HEK293 (cell line): ENCODE data around the gene JMJD4.

Experiments used
- CTCF ChIA-PET: fragments of 350-600 bp; formaldehyde crosslinking; extraction: SDS; loops from one replicate; lab custom pipeline; 2021; ENCODE audit warnings: antibody characterized with exemption; lab: Yijun Ruan, JAX
- POLR2A ChIA-PET: fragments of 300-600 bp; formaldehyde crosslinking; extraction: SDS; loops from one replicate; lab custom pipeline; 2020; ENCODE audit warnings: antibody characterized with exemption, inconsistent platforms; lab: Yijun Ruan, JAX
- H3K27ac ChIP-seq: fragments of 200-500 bp; sonication (Bioruptor generic); 2 replicates; pipeline ENCODE4 v1.5.1; 2014; ENCODE audit warnings: low read depth, low read length, control low read depth, inconsistent platforms; ENCODE audit errors: extremely low read depth
- H3K36me3 ChIP-seq, 2 experiments: fragments of 200-500 bp in 1 of 2; sonication (Bioruptor generic) in 1 of 2; 1 replicate in 1 of 2; 2 replicates in 1 of 2; pipeline ENCODE4 v1.5.1; 2014 to 2017; ENCODE audit warnings: inconsistent platforms in 2 of 2, low read length in 2 of 2; ENCODE audit not compliant: control insufficient read depth in 2 of 2, insufficient read depth in 1 of 2
- H3K4me1 ChIP-seq: fragments of 200-500 bp; sonication (Bioruptor generic); 2 replicates; pipeline ENCODE4 v1.5.1; 2014; ENCODE audit warnings: mild to moderate bottlenecking, low read length, inconsistent platforms; ENCODE audit not compliant: control insufficient read depth, insufficient read depth
- H3K4me3 ChIP-seq: 2 replicates; pipeline ENCODE4 v1.5.1; 2011; ENCODE audit warnings: low read depth, mild to moderate bottlenecking, control low read depth, low read length, moderate library complexity
- H3K9me3 ChIP-seq: fragments of 200-500 bp; sonication (Bioruptor generic); 2 replicates; pipeline ENCODE4 v1.5.1; 2014; ENCODE audit warnings: low read depth, low read length, inconsistent platforms; ENCODE audit not compliant: control insufficient read depth, insufficient read depth
- ATF2 ChIP-seq: fragments of 450-650 bp; formaldehyde crosslinking; IDR thresholded peaks from 2 replicates; pipeline ENCODE4 v1.5.1; 2016; ENCODE audit warnings: missing biosample characterization, missing genetic modification characterization, low read depth
- MYNN ChIP-seq: fragments of 450-650 bp; formaldehyde crosslinking; IDR thresholded peaks from 2 replicates; pipeline ENCODE4 v1.5.1; 2016; ENCODE audit warnings: missing biosample characterization, missing genetic modification characterization, borderline replicate concordance
- REST ChIP-seq: fragments of 450-650 bp; formaldehyde crosslinking; IDR thresholded peaks from 2 replicates; pipeline ENCODE4 v1.5.1; 2016; ENCODE audit warnings: missing biosample characterization, missing genetic modification characterization
- SALL2 ChIP-seq: fragments of 450-650 bp; formaldehyde crosslinking; IDR thresholded peaks from 2 replicates; pipeline ENCODE4 v1.5.0; 2017; ENCODE audit warnings: missing biosample characterization, mild to moderate bottlenecking, missing genetic modification characterization, borderline replicate concordance
- SCRT1 ChIP-seq: fragments of 450-650 bp; formaldehyde crosslinking; IDR thresholded peaks from 2 replicates; pipeline ENCODE4 v1.5.1; 2016; ENCODE audit warnings: missing biosample characterization, missing genetic modification characterization, borderline replicate concordance
- SCRT2 ChIP-seq: fragments of 450-650 bp; formaldehyde crosslinking; IDR thresholded peaks from 2 replicates; pipeline ENCODE4 v1.5.1; 2016; ENCODE audit warnings: missing biosample characterization, missing genetic modification characterization
- YY1 ChIP-seq: fragments of 450-650 bp; formaldehyde crosslinking; IDR thresholded peaks from 2 replicates; pipeline ENCODE4 v1.5.1; 2018; ENCODE audit warnings: missing biosample characterization, missing genetic modification characterization
- YY2 ChIP-seq: fragments of 450-650 bp; formaldehyde crosslinking; IDR thresholded peaks from 2 replicates; pipeline ENCODE4 v1.5.1; 2016; ENCODE audit warnings: missing biosample characterization, missing genetic modification characterization
- ZNF114 ChIP-seq: fragments of 450-650 bp; formaldehyde crosslinking; IDR thresholded peaks from 2 replicates; pipeline ENCODE4 v1.5.0; 2017; ENCODE audit warnings: missing biosample characterization, missing genetic modification characterization
- ZNF248 ChIP-seq: fragments of 450-650 bp; formaldehyde crosslinking; IDR thresholded peaks from 2 replicates; pipeline ENCODE4 v1.5.1; 2017; ENCODE audit warnings: missing biosample characterization, missing genetic modification characterization
- ZNF274 ChIP-seq, 2 experiments: fragments of 200-500 bp in 1 of 2; fragments of 450-650 bp in 1 of 2; sonication (Bioruptor generic) in 1 of 2; formaldehyde crosslinking in 1 of 2; IDR thresholded peaks; 2 replicates each; pipeline versions ENCODE4 v1.5.1 to v1.6.1; 2014 to 2016; ENCODE audit warnings: borderline replicate concordance in 1 of 2, inconsistent platforms in 1 of 2, low read length in 1 of 2, missing biosample characterization in 1 of 2, missing genetic modification characterization in 1 of 2
- ZNF560 ChIP-seq: fragments of 450-650 bp; formaldehyde crosslinking; IDR thresholded peaks from 2 replicates; pipeline ENCODE4 v1.5.1; 2017; ENCODE audit warnings: missing biosample characterization, missing genetic modification characterization, borderline replicate concordance
- ZNF658 ChIP-seq: fragments of 450-650 bp; formaldehyde crosslinking; IDR thresholded peaks from 2 replicates; pipeline ENCODE4; 2016; ENCODE audit warnings: missing biosample characterization, missing genetic modification characterization
- ZNF768 ChIP-seq: fragments of 450-650 bp; formaldehyde crosslinking; IDR thresholded peaks from 2 replicates; pipeline ENCODE4 v1.5.1; 2018; ENCODE audit warnings: missing biosample characterization, mild to moderate bottlenecking, missing genetic modification characterization
- ZNF830 ChIP-seq: fragments of 450-650 bp; IDR thresholded peaks from 2 replicates; pipeline ENCODE4 v1.5.0; 2018; ENCODE audit warnings: missing biosample characterization, missing genetic modification characterization, low read depth, mild to moderate bottlenecking, moderate library complexity
- TF ChIP-seq, protein P1 (sequence below): fragments of 450-650 bp; formaldehyde crosslinking; IDR thresholded peaks from 2 replicates; pipeline ENCODE4 v1.5.1; 2016; ENCODE audit warnings: missing biosample characterization, missing genetic modification characterization
- TF ChIP-seq, protein P2 (sequence below): sonication (generic); formaldehyde crosslinking; IDR thresholded peaks from 2 replicates; pipeline ENCODE4 v1.8.1; 2022; ENCODE audit warnings: mild to moderate bottlenecking, moderate library complexity, missing genetic modification reagents

Gene JMJD4

DNA sequence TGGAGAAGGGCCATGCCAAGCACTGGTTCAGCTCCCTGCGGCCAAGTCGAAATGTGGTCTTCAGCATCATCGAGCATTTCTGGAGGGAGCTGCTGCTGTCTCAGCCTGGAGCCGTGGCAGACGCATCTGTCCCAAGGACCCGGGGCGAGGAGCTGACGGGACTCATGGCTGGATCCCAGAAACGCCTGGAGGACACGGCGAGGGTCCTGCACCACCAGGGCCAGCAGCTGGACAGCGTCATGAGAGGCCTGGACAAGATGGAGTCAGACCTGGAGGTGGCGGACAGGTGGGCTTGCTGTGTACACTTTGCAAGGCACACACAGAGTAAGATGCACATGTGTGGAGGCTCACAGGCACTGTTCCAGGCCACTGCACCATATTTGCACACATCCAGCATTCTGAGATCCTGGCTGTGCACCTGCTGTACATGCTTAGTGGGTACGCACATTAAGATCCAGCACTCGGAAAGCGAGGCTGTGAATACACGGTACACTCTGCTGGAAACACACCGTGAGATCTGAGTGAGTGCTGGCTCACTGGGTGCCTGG lies 12.9 kb upstream of the JMJD4 start:
- H3K4me3 ChIP-seq = no peak overlapping the region
- H3K27ac ChIP-seq = no peak overlapping the region
- POLR2A ChIA-PET = interaction anchor here (0.9 kb wide), 1 partner anchor 18 kb away, joined by 3 read pairs; no protein-coding TSS in a partner anchor
- CTCF ChIA-PET = no interaction called here
- TF ChIP-seq ZNF560 (tag by site-specific recombination) = no peak
- TF ChIP-seq MYNN (tag by site-specific recombination) = no peak
- TF ChIP-seq ZNF114 (tag by site-specific recombination) = no peak
- TF ChIP-seq ZNF274 (IDR thresholded peaks at IDR 0.05; ENCODE audit: low read length) = no peak
- no peak for TF ChIP-seq ZNF274 (tag by site-specific recombination; IDR thresholded peaks at IDR 0.05; ENCODE audit: borderline replicate concordance)
- no peak for TF ChIP-seq YY2 (tag by site-specific recombination)
- TF ChIP-seq REST = peak; percentile 85
- TF ChIP-seq ZNF768 = no peak
- peaks cover 5 to 76% of the 10 kb centered on the region in 2 experiments; a peak in 2 of 3 replicates for H3K36me3 ChIP-seq
- no peaks in the 10 kb centered on the region for H3K9me3 ChIP-seq
- H3K4me1 ChIP-seq = no peaks in the 10 kb centered on the region

- ChIA-PET CTCF (no interaction called here), POLR2A (interaction anchor here (0.9 kb wide), 1 partner anchor 17 kb away, joined by 3 read pairs; no protein-coding TSS in a partner anchor)
- TF ChIP-seq, protein P1, sequence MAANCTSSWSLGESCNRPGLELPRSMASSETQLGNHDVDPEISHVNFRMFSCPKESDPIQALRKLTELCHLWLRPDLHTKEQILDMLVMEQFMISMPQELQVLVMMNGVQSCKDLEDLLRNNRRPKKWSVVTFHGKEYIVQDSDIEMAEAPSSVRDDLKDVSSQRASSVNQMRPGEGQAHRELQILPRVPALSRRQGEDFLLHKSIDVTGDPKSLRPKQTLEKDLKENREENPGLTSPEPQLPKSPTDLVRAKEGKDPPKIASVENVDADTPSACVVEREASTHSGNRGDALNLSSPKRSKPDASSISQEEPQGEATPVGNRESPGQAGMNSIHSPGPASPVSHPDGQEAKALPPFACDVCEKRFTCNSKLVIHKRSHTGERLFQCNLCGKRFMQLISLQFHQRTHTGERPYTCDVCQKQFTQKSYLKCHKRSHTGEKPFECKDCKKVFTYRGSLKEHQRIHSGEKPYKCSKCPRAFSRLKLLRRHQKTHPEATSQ (tag by site-specific recombination) = no peak
- peak; percentile 79 for TF ChIP-seq SCRT2 (tag by site-specific recombination)
- TF ChIP-seq SCRT1 (tag by site-specific recombination) = peak; percentile 70; the same call in 1 of the 2 replicates
- TF ChIP-seq ZNF248 = no peak
- TF ChIP-seq ZNF658 (tag by site-specific recombination) = no peak
- no peak for TF ChIP-seq ZNF830
- no peak for TF ChIP-seq YY1 (tag by site-specific recombination)
- no peak overlapping the region for H3K4me3 ChIP-seq
- no peaks in the 10 kb centered on the region for H3K4me1 ChIP-seq
- H3K36me3 ChIP-seq = peaks cover 5 to 76% of the 10 kb centered on the region in 2 experiments; a peak in 2 of 3 replicates
- H3K9me3 ChIP-seq = no peaks in the 10 kb centered on the region
- no peak overlapping the region for H3K27ac ChIP-seq
Observed at GRCh38 chr1:227747382-227747781, 12.3 kb upstream of the JMJD4 start.

DNA sequence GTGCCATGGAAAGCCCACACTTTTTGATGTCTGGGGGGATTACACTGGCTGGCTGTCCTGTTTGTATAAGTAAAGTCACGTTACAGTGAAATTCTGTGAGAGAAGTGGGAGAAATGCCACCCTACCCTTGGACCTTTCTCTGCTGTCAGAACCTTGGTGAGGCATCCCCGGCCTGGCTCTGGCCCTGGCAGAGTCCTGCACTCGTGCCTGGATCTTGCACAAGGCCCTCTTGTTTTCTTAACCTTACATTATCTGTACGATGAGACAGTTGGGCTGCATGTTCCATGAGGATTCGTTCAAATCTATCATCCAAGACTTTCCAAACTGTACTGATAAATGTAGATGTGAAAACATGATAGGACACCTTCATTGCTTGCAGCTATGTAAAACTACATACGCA lies 11.6 kb upstream of the JMJD4 start:
- TF ChIP-seq, protein P2, sequence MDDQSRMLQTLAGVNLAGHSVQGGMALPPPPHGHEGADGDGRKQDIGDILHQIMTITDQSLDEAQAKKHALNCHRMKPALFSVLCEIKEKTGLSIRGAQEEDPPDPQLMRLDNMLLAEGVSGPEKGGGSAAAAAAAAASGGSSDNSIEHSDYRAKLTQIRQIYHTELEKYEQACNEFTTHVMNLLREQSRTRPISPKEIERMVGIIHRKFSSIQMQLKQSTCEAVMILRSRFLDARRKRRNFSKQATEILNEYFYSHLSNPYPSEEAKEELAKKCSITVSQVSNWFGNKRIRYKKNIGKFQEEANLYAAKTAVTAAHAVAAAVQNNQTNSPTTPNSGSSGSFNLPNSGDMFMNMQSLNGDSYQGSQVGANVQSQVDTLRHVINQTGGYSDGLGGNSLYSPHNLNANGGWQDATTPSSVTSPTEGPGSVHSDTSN = no peak
- TF ChIP-seq ATF2 (tag by site-specific recombination) (no peak), SALL2 (no peak)
- Histone ChIP-seq H3K27ac (no peak overlapping the region), H3K4me1 (no peaks in the 10 kb centered on the region), H3K36me3 (peaks cover 5 to 75% of the 10 kb centered on the region in 2 experiments; a peak in 2 of 3 replicates), H3K9me3 (no peaks in the 10 kb centered on the region), H3K4me3 (no peak overlapping the region)
- CTCF ChIA-PET = interaction anchor here (0.6 kb wide), 1 partner anchor 175 kb away, joined by 4 read pairs; no protein-coding TSS in a partner anchor
- POLR2A ChIA-PET = interaction anchor here (1.4 kb wide), 1 partner anchor 11 kb away, joined by 8 read pairs; the partner anchor contains the start of genes JMJD4 and SNAP47
